OCI-LY7 (cell line): ENCODE data around the gene ZNF644. TPM values are rescaled to one million over a fixed set of nuclear protein-coding genes. Genes with fewer than 3 reads are reported as not detected.

Experiments
- BruUV-seq: library from RNA; stranded (reverse); fragments of 400-500 nt; replicated peaks from 2 replicates; lab custom pipeline; 2021; lab: Mats Ljungman, UMichigan
- CTCF ChIA-PET: fragments of 300-600 bp; sonication (Branson Sonifier 250); formaldehyde crosslinking; loops from one replicate; lab custom pipeline; 2022; ENCODE audit warnings: antibody characterized with exemption; ENCODE audit not compliant: unreplicated experiment; lab: Charles Lee
- POLR2A ChIA-PET: fragments of 300-600 bp; sonication (Branson Sonifier 250); formaldehyde crosslinking; loops from one replicate; lab custom pipeline; 2022; ENCODE audit warnings: antibody characterized with exemption; lab: Charles Lee
- DNase-seq: peaks from one replicate; pipeline ENCODE4 v3.0.0-alpha.2; 2015; ENCODE audit warnings: low spot score
- H2AFZ ChIP-seq: fragments of 200-600 bp; sonication (generic), shearing (Covaris generic); 2 replicates; pipeline ENCODE4 v1.6.1; 2014; ENCODE audit warnings: mild to moderate bottlenecking, antibody characterized with exemption, low read length, moderate library complexity
- H3K27ac ChIP-seq: fragments of 200-600 bp; sonication (generic); 2 replicates; pipeline ENCODE4 v1.5.1; 2014; ENCODE audit warnings: mixed run types, low read depth, mild to moderate bottlenecking, moderate library complexity, low read length, inconsistent platforms; ENCODE audit not compliant: poor library complexity, severe bottlenecking
- H3K36me3 ChIP-seq: fragments of 200-600 bp; sonication (generic); 2 replicates; pipeline ENCODE4 v1.6.1; 2014; ENCODE audit warnings: mild to moderate bottlenecking, antibody characterized with exemption, low read length, moderate library complexity, mixed read lengths; ENCODE audit not compliant: insufficient read depth
- H3K4me1 ChIP-seq: fragments of 200-600 bp; sonication (generic); 2 replicates; pipeline ENCODE4 v1.5.1; 2014; ENCODE audit warnings: mild to moderate bottlenecking, low read length; ENCODE audit not compliant: insufficient read depth, poor library complexity, severe bottlenecking
- H3K4me2 ChIP-seq: fragments of 200-600 bp; sonication (generic); 2 replicates; pipeline ENCODE4 v1.6.1; 2014; ENCODE audit warnings: mild to moderate bottlenecking, low read length
- H3K4me3 ChIP-seq: fragments of 200-600 bp; sonication (generic); 2 replicates; pipeline ENCODE4 v1.5.1; 2014; ENCODE audit warnings: mild to moderate bottlenecking, low read depth, low read length; ENCODE audit not compliant: poor library complexity, severe bottlenecking
- H3K79me2 ChIP-seq: fragments of 200-600 bp; sonication (generic); 2 replicates; pipeline ENCODE4 v1.6.1; 2016; ENCODE audit warnings: low read depth, mild to moderate bottlenecking, low read length, moderate library complexity, mixed read lengths; ENCODE audit not compliant: insufficient read depth
- H3K9me2 ChIP-seq: fragments of 200-600 bp; sonication (generic); 2 replicates; pipeline ENCODE4 v1.6.1; 2016; ENCODE audit warnings: mild to moderate bottlenecking, low read length, mixed read lengths; ENCODE audit not compliant: insufficient read depth
- H3K9me3 ChIP-seq: fragments of 200-600 bp; sonication (generic); 2 replicates; pipeline ENCODE4 v1.6.1; 2014; ENCODE audit warnings: mild to moderate bottlenecking, mixed run types, low read length, mixed read lengths
- H4K20me1 ChIP-seq: fragments of 200-600 bp; sonication (generic); 2 replicates; pipeline ENCODE4 v1.6.1; 2014; ENCODE audit warnings: mild to moderate bottlenecking, antibody characterized with exemption, low read length, moderate library complexity, mixed read lengths; ENCODE audit not compliant: insufficient read depth
- EZH2phosphoT487 ChIP-seq: fragments of 200-600 bp; sonication (generic); IDR thresholded peaks from 2 replicates; pipeline ENCODE4 v1.6.1; 2018; ENCODE audit warnings: low read depth, borderline replicate concordance, mild to moderate bottlenecking, mixed run types, antibody characterized with exemption, low read length, moderate library complexity, mixed read lengths
- intact Hi-C: fragments of 100-400 bp; cut with micrococcal nuclease; formaldehyde crosslinking; loops from one replicate; pipeline ENCODE4 v1.10.0; 2022; ENCODE audit not compliant: unreplicated experiment
- total RNA-seq, 2 experiments: library from RNA; depleted of rRNA in 1 of 2; stranded (reverse); fragments of >200 nt in 1 of 2; shearing (Covaris generic) in 1 of 2; gene quantifications; 2 replicates each; pipeline ENCODE4 v1.2.3, GENCODE V29; 2014 to 2022
- TF ChIP-seq, protein P1 (sequence below): fragments of 200-600 bp; sonication (generic); conservative IDR thresholded peaks from 2 replicates; pipeline ENCODE4 v1.5.1; 2014; ENCODE audit warnings: mild to moderate bottlenecking, antibody characterized with exemption, low read length, moderate library complexity, mixed read lengths

Gene ZNF644
- total RNA-seq, 2 experiments from 2014 or later = 56.6 to 65.1 TPM

DNA sequence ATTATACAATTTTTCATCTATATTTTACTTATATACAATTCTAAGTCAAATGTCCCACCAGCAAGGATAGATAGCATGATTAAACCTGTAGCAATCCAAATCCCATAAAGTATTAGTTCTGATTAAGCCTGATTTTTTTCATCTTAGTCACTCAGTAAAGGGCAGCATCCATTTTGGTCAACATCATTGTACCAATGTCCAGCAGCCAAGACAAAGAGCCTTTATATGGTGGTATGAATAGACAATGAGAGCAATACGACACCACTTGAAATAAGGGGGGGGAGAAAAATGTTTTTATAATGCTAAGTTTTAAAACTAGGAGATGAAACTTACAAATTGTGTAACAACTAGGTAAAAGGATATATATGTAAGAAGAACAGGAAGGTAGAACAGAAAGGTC, 7.4 kb downstream of the ZNF644 start:
- BruUV-seq = no TSS peak
- H2AFZ ChIP-seq = no peak overlapping the region
- ChIA-PET CTCF (no interaction called here), POLR2A (interaction anchor here (0.8 kb wide), 1 partner anchor 10 kb away, joined by 4 read pairs; no protein-coding TSS in a partner anchor)
- TF ChIP-seq, protein P1, sequence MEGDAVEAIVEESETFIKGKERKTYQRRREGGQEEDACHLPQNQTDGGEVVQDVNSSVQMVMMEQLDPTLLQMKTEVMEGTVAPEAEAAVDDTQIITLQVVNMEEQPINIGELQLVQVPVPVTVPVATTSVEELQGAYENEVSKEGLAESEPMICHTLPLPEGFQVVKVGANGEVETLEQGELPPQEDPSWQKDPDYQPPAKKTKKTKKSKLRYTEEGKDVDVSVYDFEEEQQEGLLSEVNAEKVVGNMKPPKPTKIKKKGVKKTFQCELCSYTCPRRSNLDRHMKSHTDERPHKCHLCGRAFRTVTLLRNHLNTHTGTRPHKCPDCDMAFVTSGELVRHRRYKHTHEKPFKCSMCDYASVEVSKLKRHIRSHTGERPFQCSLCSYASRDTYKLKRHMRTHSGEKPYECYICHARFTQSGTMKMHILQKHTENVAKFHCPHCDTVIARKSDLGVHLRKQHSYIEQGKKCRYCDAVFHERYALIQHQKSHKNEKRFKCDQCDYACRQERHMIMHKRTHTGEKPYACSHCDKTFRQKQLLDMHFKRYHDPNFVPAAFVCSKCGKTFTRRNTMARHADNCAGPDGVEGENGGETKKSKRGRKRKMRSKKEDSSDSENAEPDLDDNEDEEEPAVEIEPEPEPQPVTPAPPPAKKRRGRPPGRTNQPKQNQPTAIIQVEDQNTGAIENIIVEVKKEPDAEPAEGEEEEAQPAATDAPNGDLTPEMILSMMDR = no peak
- no peak for TF ChIP-seq EZH2phosphoT487
- no peak overlapping the region for H3K27ac ChIP-seq
- H3K79me2 ChIP-seq = peaks cover 100% of the 10 kb centered on the region
- no peak overlapping the region for H3K4me3 ChIP-seq
- no peak for DNase-seq
- no peaks in the 10 kb centered on the region; the same call in 1 of the 2 replicates for H3K9me3 ChIP-seq
- intact Hi-C loops = no loop called here
- H3K9me2 ChIP-seq = no peaks in the 10 kb centered on the region
- peaks cover 71% of the 10 kb centered on the region for H3K36me3 ChIP-seq
- peaks cover 31% of the 10 kb centered on the region; the same call in 1 of the 2 replicates for H4K20me1 ChIP-seq
- peaks cover 17% of the 10 kb centered on the region for H3K4me1 ChIP-seq
- H3K4me2 ChIP-seq = no peak overlapping the region

DNA sequence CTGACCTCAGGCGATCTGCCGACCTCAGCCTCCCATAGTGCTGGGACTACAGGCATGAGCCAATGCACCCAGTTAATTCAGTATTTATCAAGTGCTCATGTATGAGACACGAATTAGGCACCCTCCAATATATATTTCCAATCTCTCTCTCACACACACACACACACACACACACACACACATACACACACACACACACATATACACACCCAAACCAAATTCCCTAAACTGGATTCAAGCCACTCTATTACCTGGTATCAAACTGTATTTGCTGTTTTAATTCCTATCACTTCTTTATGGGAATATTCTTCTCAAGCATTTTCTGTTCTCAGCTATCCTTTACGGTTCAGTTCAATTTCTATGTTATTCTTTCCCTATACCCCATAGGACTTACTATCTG, 8.5 kb downstream of the ZNF644 start:
- BruUV-seq = no TSS peak
- intact Hi-C loops = no loop called here
- Histone ChIP-seq H2AFZ (no peak overlapping the region), H3K4me1 (peaks cover 5% of the 10 kb centered on the region), H3K9me2 (no peaks in the 10 kb centered on the region), H3K79me2 (peaks cover 100% of the 10 kb centered on the region), H3K27ac (no peak overlapping the region), H3K4me3 (no peak overlapping the region), H3K36me3 (peaks cover 65% of the 10 kb centered on the region), H3K4me2 (no peak overlapping the region), H4K20me1 (peaks cover 40% of the 10 kb centered on the region; the same call in 1 of the 2 replicates), H3K9me3 (no peaks in the 10 kb centered on the region; the same call in 1 of the 2 replicates)
- CTCF ChIA-PET = no interaction called here
- POLR2A ChIA-PET = no interaction called here
- DNase-seq = no peak
- TF ChIP-seq, protein P1 = no peak
- no peak for TF ChIP-seq EZH2phosphoT487

DNA sequence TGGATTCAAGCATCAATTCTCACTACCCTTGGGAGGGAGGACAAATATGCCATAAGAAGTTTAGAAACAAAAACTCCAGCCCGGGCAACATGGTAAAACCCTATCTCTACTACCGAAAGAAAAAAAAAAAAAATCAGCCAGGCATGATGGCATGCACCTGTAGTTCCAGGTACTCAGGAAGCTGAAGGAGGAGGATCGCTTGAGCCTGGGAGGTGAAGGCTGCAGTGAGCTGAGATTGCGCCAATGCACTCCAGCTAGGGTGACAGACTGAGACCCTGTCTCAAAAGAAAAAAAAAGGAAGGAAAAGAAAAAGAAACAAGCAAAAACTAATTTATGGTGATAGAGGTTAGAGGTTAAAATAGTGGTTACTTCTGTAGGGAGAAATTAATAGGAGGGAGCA, 9.6 kb downstream of the ZNF644 start:
- BruUV-seq = no TSS peak
- ChIA-PET CTCF (no interaction called here), POLR2A (interaction anchor here (0.8 to 1.3 kb wide), 3 partner anchors 9 to 35 kb away, joined by 3 to 4 read pairs (median 3); no protein-coding TSS in a partner anchor)
- Histone ChIP-seq H3K27ac (no peak overlapping the region), H3K36me3 (peaks cover 63% of the 10 kb centered on the region), H4K20me1 (peaks cover 40% of the 10 kb centered on the region; the same call in 1 of the 2 replicates), H3K4me2 (no peak overlapping the region), H3K4me3 (no peak overlapping the region), H3K79me2 (peaks cover 100% of the 10 kb centered on the region), H3K4me1 (peaks cover 5% of the 10 kb centered on the region), H2AFZ (no peak overlapping the region), H3K9me2 (no peaks in the 10 kb centered on the region), H3K9me3 (no peaks in the 10 kb centered on the region)
- DNase-seq = no peak
- TF ChIP-seq, protein P1 = no peak
- TF ChIP-seq EZH2phosphoT487 = no peak
- intact Hi-C loops = no loop called here
